SK-N-SH (cell line): ENCODE data around the gene DRGX.

ENCODE experiments used
- CHD2 ChIP-seq: fragments of 150-350 bp; IDR thresholded peaks from 2 replicates; pipeline ENCODE4 v1.6.1; 2018; ENCODE audit warnings: low read length; ENCODE audit not compliant: partially characterized antibody
- CTCF ChIP-seq: fragments of 200-600 bp; sonication (generic); IDR thresholded peaks from 2 replicates; pipeline ENCODE4 v1.6.1; 2017; ENCODE audit warnings: antibody characterized with exemption, mild to moderate bottlenecking, moderate library complexity
- EZH2phosphoT487 ChIP-seq: fragments of 200-600 bp; sonication (generic); IDR thresholded peaks from 2 replicates; pipeline ENCODE4 v1.6.1; 2017; ENCODE audit warnings: low read depth, mixed run types, mild to moderate bottlenecking, antibody characterized with exemption, moderate library complexity, borderline replicate concordance
- FOSL2 ChIP-seq: IDR thresholded peaks from 2 replicates; pipeline ENCODE4 v1.4.0; 2012; ENCODE audit warnings: low read depth, mild to moderate bottlenecking, moderate library complexity, borderline replicate concordance
- POLR2AphosphoS5 ChIP-seq: IDR thresholded peaks from 2 replicates; pipeline ENCODE4 v1.6.1; 2012; ENCODE audit warnings: low read depth, low read length
- REST ChIP-seq: IDR thresholded peaks from 2 replicates; pipeline ENCODE4 v1.6.1; 2012; ENCODE audit warnings: mild to moderate bottlenecking, low read depth, low read length, moderate library complexity
- RFX5 ChIP-seq: IDR thresholded peaks from 2 replicates; pipeline ENCODE4 v1.6.1; 2012; ENCODE audit warnings: mild to moderate bottlenecking, improper control_type of control experiment, low read length
- SMC3 ChIP-seq: IDR thresholded peaks from 2 replicates; pipeline ENCODE4 v1.6.1; 2012; ENCODE audit warnings: low read depth, low read length, improper control_type of control experiment

- TF ChIP-seq CHD2 (no peak), FOSL2 (no peak), CTCF (no peak), POLR2AphosphoS5 (no peak), EZH2phosphoT487 (no peak), REST (no peak), RFX5 (no peak), SMC3 (no peak)
Measured at GRCh38 chr10:49351669-49352068, 44.2 kb downstream of the DRGX start.
